Panc1 (cell line): ENCODE results near the gene POLRMT. TPM values are rescaled to one million over a fixed set of nuclear protein-coding genes. Genes with fewer than 3 reads are reported as not detected.

Source experiments
- ATAC-seq: fragments of 200-7000 bp; cut with Tn5 transposase; 2 replicates; pipeline ENCODE4 v1.9.1; 2020; ENCODE audit warnings: mild to moderate bottlenecking, moderate library complexity
- BruUV-seq: library from RNA; stranded (reverse); fragments of 400-500 nt; replicated peaks from 2 replicates; lab custom pipeline; 2021; lab: Mats Ljungman, UMichigan
- CTCF ChIA-PET: fragments of 300-600 bp; sonication (Branson Sonifier 250); formaldehyde crosslinking; loops from one replicate; lab custom pipeline; 2022; ENCODE audit warnings: antibody characterized with exemption; lab: Charles Lee
- POLR2A ChIA-PET: fragments of 300-600 bp; sonication (Branson Sonifier 250); formaldehyde crosslinking; loops from one replicate; lab custom pipeline; 2022; ENCODE audit warnings: antibody characterized with exemption; lab: Charles Lee
- DNase-seq: peaks from one replicate; pipeline ENCODE4 v3.0.0-alpha.2; 2010; ENCODE audit warnings: low read depth, low spot score
- H3K27ac ChIP-seq: 2 replicates; pipeline ENCODE4 v1.5.1; 2011; ENCODE audit warnings: mild to moderate bottlenecking, low read length, inconsistent platforms
- H3K27me3 ChIP-seq: fragments of 200-500 bp; sonication (Bioruptor generic); 2 replicates; pipeline ENCODE4 v1.6.0; 2014; ENCODE audit warnings: low read length, inconsistent platforms; ENCODE audit not compliant: control insufficient read depth, insufficient read depth
- H3K36me3 ChIP-seq: fragments of 200-500 bp; sonication (Bioruptor generic); 2 replicates; pipeline ENCODE4 v1.5.1; 2014; ENCODE audit warnings: inconsistent platforms, mild to moderate bottlenecking, low read length, moderate library complexity; ENCODE audit not compliant: control insufficient read depth, insufficient read depth
- H3K4me1 ChIP-seq: 2 replicates; pipeline ENCODE4 v1.5.1; 2011; ENCODE audit warnings: inconsistent platforms, mild to moderate bottlenecking, low read length, moderate library complexity; ENCODE audit not compliant: control insufficient read depth, insufficient read depth
- H3K4me3 ChIP-seq, 2 experiments: 2 replicates each; pipeline ENCODE4 v1.5.1; 2011 to 2012; ENCODE audit warnings: low read depth in 2 of 2, low read length in 2 of 2, mild to moderate bottlenecking in 2 of 2, inconsistent platforms in 1 of 2, moderate library complexity in 1 of 2
- H3K9me3 ChIP-seq: fragments of 200-500 bp; sonication (Bioruptor generic); 2 replicates; pipeline ENCODE4 v1.5.1; 2014; ENCODE audit warnings: low read depth, mild to moderate bottlenecking, inconsistent platforms, low read length, moderate library complexity; ENCODE audit not compliant: control insufficient read depth, insufficient read depth
- POLR2AphosphoS5 ChIP-seq: IDR thresholded peaks from 2 replicates; pipeline ENCODE4 v1.6.1; 2012; ENCODE audit warnings: mild to moderate bottlenecking, low read depth, low read length, moderate library complexity
- SIN3A ChIP-seq: IDR thresholded peaks from 2 replicates; pipeline ENCODE4 v1.6.1; 2012; ENCODE audit warnings: low read depth, mild to moderate bottlenecking, low read length, moderate library complexity, borderline replicate concordance; ENCODE audit not compliant: insufficient read depth
- TCF7L2 ChIP-seq: IDR thresholded peaks from 2 replicates; pipeline ENCODE4 v1.6.1; 2011; ENCODE audit warnings: mild to moderate bottlenecking, low read depth, low read length, inconsistent platforms
- in situ Hi-C: cut with HindIII; loops from 2 replicates; pipeline ENCODE4 v1.10.0; 2016; ENCODE audit warnings: low sequenced_read_pairs, low pct_unique_long_range_greater_than_20kb
- intact Hi-C: fragments of 100-400 bp; cut with micrococcal nuclease; formaldehyde crosslinking; loops from one replicate; pipeline ENCODE4 v1.10.0; 2022; ENCODE audit not compliant: unreplicated experiment
- total RNA-seq: library from RNA; stranded (reverse); gene quantifications from one replicate; pipeline ENCODE4 v1.2.1, GENCODE V29; 2021; ENCODE audit not compliant: unreplicated experiment
- TF ChIP-seq, protein P1 (sequence below): fragments of 450-650 bp; IDR thresholded peaks from 2 replicates; pipeline ENCODE4 v1.5.1; 2017; ENCODE audit warnings: mild to moderate bottlenecking
- TF ChIP-seq, protein P2 (sequence below), 2 experiments: IDR thresholded peaks; 2 replicates each; pipeline ENCODE4 v1.6.1; 2011 to 2012; ENCODE audit warnings: low read depth in 2 of 2, control low read depth in 1 of 2, low read length in 1 of 2, mild to moderate bottlenecking in 1 of 2, moderate library complexity in 1 of 2; ENCODE audit not compliant: insufficient read depth in 1 of 2

POLRMT gene
- total RNA-seq, 1 experiment from 2014 or later = 56.0 TPM

DNA sequence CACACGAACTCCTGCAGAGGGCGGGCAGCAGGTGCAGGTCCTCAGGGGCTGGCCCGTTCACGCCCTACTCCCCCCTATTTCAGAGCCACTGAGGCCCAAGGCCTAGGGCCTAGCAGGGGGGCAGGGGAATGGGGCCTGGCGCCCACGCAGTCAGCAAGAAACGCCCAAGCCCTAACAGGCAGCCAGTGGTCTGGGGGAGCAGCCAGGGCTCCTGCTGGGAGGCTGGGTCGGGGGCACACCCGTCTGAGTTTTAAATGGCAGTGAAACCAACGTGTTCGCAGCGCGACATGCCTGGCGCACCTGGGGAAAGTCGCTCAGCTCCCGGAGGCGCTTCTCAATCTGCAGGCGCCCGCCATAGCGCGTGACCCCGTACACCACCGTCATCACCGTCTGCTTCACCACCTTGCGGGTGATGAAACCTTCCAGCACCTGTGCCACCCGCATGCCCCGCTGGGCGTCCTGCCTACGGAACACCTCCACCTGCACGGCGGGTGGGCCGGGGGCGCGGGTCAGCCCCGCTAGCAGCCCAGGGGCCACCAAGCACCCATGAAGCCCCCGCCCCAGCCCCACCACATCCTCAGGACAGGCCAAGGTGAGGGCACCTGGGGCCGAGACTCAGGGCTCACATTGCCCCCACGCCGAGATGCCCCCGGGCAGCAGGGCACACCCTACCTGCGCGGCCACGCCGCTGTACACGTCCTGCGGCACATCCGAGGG, 13.9 kb downstream of the POLRMT start:
- Histone ChIP-seq H3K36me3 (no peaks in the 10 kb centered on the region), H3K27ac (no peak overlapping the region), H3K4me1 (no peaks in the 10 kb centered on the region; the same call in 1 of the 2 replicates), H3K9me3 (no peaks in the 10 kb centered on the region), H3K4me3 (no peak overlapping the region), H3K27me3 (no peaks in the 10 kb centered on the region)
- no TSS peak for BruUV-seq
- no peak for DNase-seq
- in situ Hi-C loops (no loop called here), intact Hi-C loops (no loop called here)
- TF ChIP-seq SIN3A (no peak), POLR2AphosphoS5 (no peak), TCF7L2 (no peak)
- TF ChIP-seq, protein P1, sequence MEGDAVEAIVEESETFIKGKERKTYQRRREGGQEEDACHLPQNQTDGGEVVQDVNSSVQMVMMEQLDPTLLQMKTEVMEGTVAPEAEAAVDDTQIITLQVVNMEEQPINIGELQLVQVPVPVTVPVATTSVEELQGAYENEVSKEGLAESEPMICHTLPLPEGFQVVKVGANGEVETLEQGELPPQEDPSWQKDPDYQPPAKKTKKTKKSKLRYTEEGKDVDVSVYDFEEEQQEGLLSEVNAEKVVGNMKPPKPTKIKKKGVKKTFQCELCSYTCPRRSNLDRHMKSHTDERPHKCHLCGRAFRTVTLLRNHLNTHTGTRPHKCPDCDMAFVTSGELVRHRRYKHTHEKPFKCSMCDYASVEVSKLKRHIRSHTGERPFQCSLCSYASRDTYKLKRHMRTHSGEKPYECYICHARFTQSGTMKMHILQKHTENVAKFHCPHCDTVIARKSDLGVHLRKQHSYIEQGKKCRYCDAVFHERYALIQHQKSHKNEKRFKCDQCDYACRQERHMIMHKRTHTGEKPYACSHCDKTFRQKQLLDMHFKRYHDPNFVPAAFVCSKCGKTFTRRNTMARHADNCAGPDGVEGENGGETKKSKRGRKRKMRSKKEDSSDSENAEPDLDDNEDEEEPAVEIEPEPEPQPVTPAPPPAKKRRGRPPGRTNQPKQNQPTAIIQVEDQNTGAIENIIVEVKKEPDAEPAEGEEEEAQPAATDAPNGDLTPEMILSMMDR = no peak
- TF ChIP-seq, protein P2, sequence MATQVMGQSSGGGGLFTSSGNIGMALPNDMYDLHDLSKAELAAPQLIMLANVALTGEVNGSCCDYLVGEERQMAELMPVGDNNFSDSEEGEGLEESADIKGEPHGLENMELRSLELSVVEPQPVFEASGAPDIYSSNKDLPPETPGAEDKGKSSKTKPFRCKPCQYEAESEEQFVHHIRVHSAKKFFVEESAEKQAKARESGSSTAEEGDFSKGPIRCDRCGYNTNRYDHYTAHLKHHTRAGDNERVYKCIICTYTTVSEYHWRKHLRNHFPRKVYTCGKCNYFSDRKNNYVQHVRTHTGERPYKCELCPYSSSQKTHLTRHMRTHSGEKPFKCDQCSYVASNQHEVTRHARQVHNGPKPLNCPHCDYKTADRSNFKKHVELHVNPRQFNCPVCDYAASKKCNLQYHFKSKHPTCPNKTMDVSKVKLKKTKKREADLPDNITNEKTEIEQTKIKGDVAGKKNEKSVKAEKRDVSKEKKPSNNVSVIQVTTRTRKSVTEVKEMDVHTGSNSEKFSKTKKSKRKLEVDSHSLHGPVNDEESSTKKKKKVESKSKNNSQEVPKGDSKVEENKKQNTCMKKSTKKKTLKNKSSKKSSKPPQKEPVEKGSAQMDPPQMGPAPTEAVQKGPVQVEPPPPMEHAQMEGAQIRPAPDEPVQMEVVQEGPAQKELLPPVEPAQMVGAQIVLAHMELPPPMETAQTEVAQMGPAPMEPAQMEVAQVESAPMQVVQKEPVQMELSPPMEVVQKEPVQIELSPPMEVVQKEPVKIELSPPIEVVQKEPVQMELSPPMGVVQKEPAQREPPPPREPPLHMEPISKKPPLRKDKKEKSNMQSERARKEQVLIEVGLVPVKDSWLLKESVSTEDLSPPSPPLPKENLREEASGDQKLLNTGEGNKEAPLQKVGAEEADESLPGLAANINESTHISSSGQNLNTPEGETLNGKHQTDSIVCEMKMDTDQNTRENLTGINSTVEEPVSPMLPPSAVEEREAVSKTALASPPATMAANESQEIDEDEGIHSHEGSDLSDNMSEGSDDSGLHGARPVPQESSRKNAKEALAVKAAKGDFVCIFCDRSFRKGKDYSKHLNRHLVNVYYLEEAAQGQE (IDR thresholded peaks at IDR 0.05; ENCODE audit: insufficient read depth in 1 of 2, low read depth in 2 of 2, low read length in 1 of 2) = no peak
- POLR2A ChIA-PET = no interaction called here
- CTCF ChIA-PET = no interaction called here
- ATAC-seq = no peak

DNA sequence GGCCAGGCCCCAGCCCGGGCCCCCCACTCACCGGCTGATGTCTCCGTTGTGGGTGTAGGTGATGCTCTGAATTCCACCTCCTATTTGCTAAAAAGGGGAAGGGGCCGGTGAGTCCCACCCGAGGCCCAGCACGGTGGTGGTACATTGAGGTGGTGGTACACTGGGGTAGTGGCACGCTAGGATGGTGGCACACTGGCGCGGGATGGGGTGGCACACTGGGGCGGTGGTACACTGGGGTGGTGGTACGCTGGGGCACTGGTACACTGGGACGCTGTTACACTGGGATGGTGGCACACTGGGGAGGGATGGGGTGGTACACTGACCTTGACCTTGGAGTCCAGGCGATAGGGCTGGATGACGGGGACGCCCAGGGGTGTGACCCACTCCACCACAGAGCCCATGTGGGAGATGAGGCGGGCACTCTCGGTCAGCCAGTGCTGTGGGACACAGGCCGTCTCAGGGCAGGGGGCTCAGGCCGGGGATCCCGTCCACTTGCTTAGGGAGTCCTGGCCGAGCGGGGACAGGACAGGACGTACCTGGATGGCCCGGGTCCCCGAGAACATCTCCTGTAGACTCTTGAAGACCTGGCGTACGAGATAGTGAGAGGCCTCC, 14.6 kb downstream of the POLRMT start:
- no peaks in the 10 kb centered on the region for H3K36me3 ChIP-seq
- H3K4me1 ChIP-seq = no peaks in the 10 kb centered on the region
- DNase-seq = no peak
- no peak overlapping the region for H3K27ac ChIP-seq
- H3K4me3 ChIP-seq = no peak overlapping the region
- in situ Hi-C loops (no loop called here), intact Hi-C loops (no loop called here)
- no peaks in the 10 kb centered on the region for H3K9me3 ChIP-seq
- TF ChIP-seq POLR2AphosphoS5 = no peak
- TF ChIP-seq, protein P2 (IDR thresholded peaks at IDR 0.05; ENCODE audit: insufficient read depth in 1 of 2, low read depth in 2 of 2, low read length in 1 of 2) = no peak
- TF ChIP-seq, protein P1 = no peak
- TF ChIP-seq TCF7L2 = no peak
- TF ChIP-seq SIN3A = no peak
- ChIA-PET POLR2A (no interaction called here), CTCF (no interaction called here)
- ATAC-seq = no peak
- BruUV-seq = no TSS peak
- no peaks in the 10 kb centered on the region for H3K27me3 ChIP-seq
